Thymus (tissue), 11 donors: ENCODE measurements around the gene FHDC1. TPM values are rescaled to one million over a fixed set of nuclear protein-coding genes. Genes with fewer than 3 reads are reported as not detected.

Experiments used
- DNase-seq, 9 donors: peaks; one replicate each; pipeline ENCODE4 v3.0.0-alpha.2; 2013; ENCODE audit warnings: low spot score in 9 of 9, low read depth in 6 of 9, missing footprints in 1 of 9
- H3K27ac ChIP-seq, 2 donors: one replicate each; pipeline ENCODE4 v1.5.1; 2013; ENCODE audit warnings: control low read depth in 1 of 2, low read depth in 1 of 2, low read length in 1 of 2, mild to moderate bottlenecking in 1 of 2, moderate library complexity in 1 of 2
- H3K27me3 ChIP-seq, 2 donors: one replicate each; pipeline ENCODE4 v1.5.1; 2013; ENCODE audit warnings: low read length in 1 of 2; ENCODE audit not compliant: control insufficient read depth in 2 of 2, insufficient read depth in 1 of 2
- H3K36me3 ChIP-seq, 2 donors: one replicate each; pipeline ENCODE4 v1.5.1; 2013; ENCODE audit warnings: low read length in 1 of 2, mild to moderate bottlenecking in 1 of 2, moderate library complexity in 1 of 2; ENCODE audit not compliant: control insufficient read depth in 2 of 2, insufficient read depth in 2 of 2
- H3K4me1 ChIP-seq, 2 donors: one replicate each; pipeline ENCODE4 v1.5.1; 2013; ENCODE audit warnings: low read length in 2 of 2; ENCODE audit not compliant: control insufficient read depth in 2 of 2, insufficient read depth in 2 of 2
- H3K4me3 ChIP-seq, 2 donors: one replicate each; pipeline ENCODE4 v1.5.1; 2013; ENCODE audit warnings: low read length in 2 of 2, control low read depth in 1 of 2, mild to moderate bottlenecking in 1 of 2
- H3K9me3 ChIP-seq, 2 donors: one replicate each; pipeline ENCODE4 v1.5.1; 2013; ENCODE audit warnings: low read length in 1 of 2, mild to moderate bottlenecking in 1 of 2; ENCODE audit not compliant: control insufficient read depth in 2 of 2, insufficient read depth in 1 of 2
- WGBS: extraction: QIAGEN DNeasy Blood & Tissue Kit; methylation state at CpG from one replicate; pipeline ENCODE4 v1.1.7; 2013; 5-methylcytosine and 5-hydroxymethylcytosine counted together
- polyA plus RNA-seq: library from polyadenylated mRNA; stranded (reverse); fragments of 200-250 nt; gene quantifications from one replicate; pipeline ENCODE4 v1.2.3, GENCODE V29; 2013
- total RNA-seq: library from RNA; stranded (reverse); fragments of 120-200 nt; gene quantifications from one replicate; pipeline ENCODE4 v1.2.4, GENCODE V29; 2013
- donor health status: healthy.

FHDC1 gene
- total and polyA plus RNA-seq, 2 donors: 0.33 to 2.8 TPM

GRCh38 chr4:152992027-152992426 is 55.9 kb downstream of the FHDC1 start:
- WGBS: 97% methylated on average over 8 of the region's 8 CpGs
- no peak for DNase-seq
- Histone ChIP-seq H3K9me3 (no peaks in the 10 kb centered on the region), H3K27ac (no peak overlapping the region), H3K36me3 (no peaks in the 10 kb centered on the region), H3K27me3 (no peaks in the 10 kb centered on the region), H3K4me3 (no peak overlapping the region), H3K4me1 (peaks cover 8 to 23% of the 10 kb centered on the region in 2 donors)

DNA sequence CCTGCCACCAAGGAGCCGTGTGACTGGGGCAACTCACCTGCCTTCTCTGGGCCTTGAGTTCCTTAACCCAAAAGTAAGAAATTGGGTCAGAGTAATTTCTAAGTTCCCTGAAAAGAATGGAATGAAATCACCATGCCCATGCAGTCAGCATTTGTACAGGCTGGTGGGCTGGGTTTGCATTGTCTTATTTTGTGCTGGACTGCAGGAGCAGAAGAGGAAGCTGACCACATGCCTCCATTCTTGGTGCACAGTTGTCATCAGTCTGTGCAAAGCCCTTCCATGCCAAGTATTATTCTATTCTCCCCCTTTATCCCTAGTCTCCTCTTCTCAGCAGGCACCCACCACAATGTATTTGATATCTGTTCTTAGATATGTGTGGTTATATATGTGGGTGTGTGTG is 56.3 kb downstream of the FHDC1 start:
- Histone ChIP-seq H3K27me3 (no peaks in the 10 kb centered on the region), H3K9me3 (no peaks in the 10 kb centered on the region), H3K4me3 (no peak overlapping the region), H3K36me3 (no peaks in the 10 kb centered on the region), H3K27ac (no peak overlapping the region), H3K4me1 (peaks cover 8 to 23% of the 10 kb centered on the region in 2 donors)
- no peak for DNase-seq
- 97% methylated on average over 1 of the region's 1 CpG for WGBS

- 97% methylated on average over 3 of the region's 3 CpGs for WGBS
- H3K9me3 ChIP-seq: no peaks in the 10 kb centered on the region
Observed at GRCh38 chr4:152994038-152994437, 57.9 kb downstream of the FHDC1 start.

DNA sequence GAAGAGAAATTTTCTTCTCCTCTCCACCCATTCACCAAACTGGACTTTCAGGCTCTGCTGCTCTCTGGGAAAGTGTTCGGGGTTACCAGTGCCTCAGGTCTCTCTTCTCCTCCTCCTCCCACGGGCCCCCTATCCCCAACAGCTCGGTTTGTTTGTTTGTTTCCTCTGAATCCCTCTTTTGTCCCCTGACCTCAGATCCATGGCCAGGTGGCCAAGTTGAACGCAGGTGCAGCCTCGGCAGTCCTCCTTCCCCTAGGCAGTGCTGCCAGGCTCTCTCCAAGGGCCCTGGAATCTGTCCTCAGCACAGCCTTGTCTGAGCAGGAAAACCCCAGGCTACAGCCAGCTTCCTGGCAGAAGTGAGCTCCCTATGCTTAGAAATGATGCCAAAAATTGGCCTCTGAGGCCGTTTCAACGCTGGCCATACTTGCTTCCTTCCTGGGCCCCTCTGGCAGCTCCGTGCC is 60.0 kb downstream of the FHDC1 start:
- Histone ChIP-seq H3K27me3 (no peaks in the 10 kb centered on the region), H3K9me3 (no peaks in the 10 kb centered on the region), H3K4me1 (peaks cover 8 to 21% of the 10 kb centered on the region in 2 donors), H3K27ac (no peak overlapping the region), H3K36me3 (no peaks in the 10 kb centered on the region), H3K4me3 (no peak overlapping the region)
- DNase-seq: no peak
- 32% methylated on average over 8 of the region's 8 CpGs for WGBS

More at GRCh38 chr4:152994038-152994437, 57.9 kb downstream of the FHDC1 start:
- H3K4me3 ChIP-seq: no peak overlapping the region
- H3K27ac ChIP-seq: no peak overlapping the region
- H3K36me3 ChIP-seq: no peaks in the 10 kb centered on the region
- peaks cover 8 to 23% of the 10 kb centered on the region in 2 donors for H3K4me1 ChIP-seq
- no peaks in the 10 kb centered on the region for H3K27me3 ChIP-seq
- DNase-seq: no peak

GRCh38 chr4:152996672-152997071 is 60.5 kb downstream of the FHDC1 start:
- WGBS: 88% methylated on average over 6 of the region's 6 CpGs
- H3K4me3 ChIP-seq: no peak overlapping the region
- H3K4me1 ChIP-seq: peaks cover 2 to 19% of the 10 kb centered on the region in 2 donors
- no peak overlapping the region for H3K27ac ChIP-seq
- no peaks in the 10 kb centered on the region for H3K9me3 ChIP-seq
- no peak for DNase-seq
- no peaks in the 10 kb centered on the region for H3K27me3 ChIP-seq
- no peaks in the 10 kb centered on the region for H3K36me3 ChIP-seq

DNA sequence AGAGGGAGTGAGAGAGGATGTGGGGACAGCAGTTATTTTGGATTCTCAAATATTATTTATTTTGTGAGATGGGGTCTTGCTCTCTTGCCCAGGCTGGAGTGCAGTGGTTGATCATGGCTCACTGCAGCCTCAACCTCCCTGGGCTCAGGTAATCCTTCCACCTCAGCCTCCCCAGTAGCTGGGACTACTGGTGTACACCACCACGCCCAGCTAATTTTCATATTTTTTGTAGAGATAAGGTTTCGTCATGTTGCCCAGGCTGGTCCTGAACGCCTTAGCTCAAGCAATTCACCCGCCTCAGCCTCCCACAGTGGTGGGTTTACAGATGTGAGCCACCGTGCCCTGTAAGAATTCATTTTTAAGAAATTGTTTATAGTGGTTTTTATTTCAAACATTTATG is 61.2 kb downstream of the FHDC1 start:
- H3K4me1 ChIP-seq: peaks cover 0 to 16% of the 10 kb centered on the region in 2 donors
- no peaks in the 10 kb centered on the region for H3K27me3 ChIP-seq
- no peak for DNase-seq
- no peak overlapping the region for H3K27ac ChIP-seq
- no peaks in the 10 kb centered on the region for H3K9me3 ChIP-seq
- WGBS: 93% methylated on average over 5 of the region's 5 CpGs
- H3K4me3 ChIP-seq: no peak overlapping the region
- H3K36me3 ChIP-seq: no peaks in the 10 kb centered on the region

DNA sequence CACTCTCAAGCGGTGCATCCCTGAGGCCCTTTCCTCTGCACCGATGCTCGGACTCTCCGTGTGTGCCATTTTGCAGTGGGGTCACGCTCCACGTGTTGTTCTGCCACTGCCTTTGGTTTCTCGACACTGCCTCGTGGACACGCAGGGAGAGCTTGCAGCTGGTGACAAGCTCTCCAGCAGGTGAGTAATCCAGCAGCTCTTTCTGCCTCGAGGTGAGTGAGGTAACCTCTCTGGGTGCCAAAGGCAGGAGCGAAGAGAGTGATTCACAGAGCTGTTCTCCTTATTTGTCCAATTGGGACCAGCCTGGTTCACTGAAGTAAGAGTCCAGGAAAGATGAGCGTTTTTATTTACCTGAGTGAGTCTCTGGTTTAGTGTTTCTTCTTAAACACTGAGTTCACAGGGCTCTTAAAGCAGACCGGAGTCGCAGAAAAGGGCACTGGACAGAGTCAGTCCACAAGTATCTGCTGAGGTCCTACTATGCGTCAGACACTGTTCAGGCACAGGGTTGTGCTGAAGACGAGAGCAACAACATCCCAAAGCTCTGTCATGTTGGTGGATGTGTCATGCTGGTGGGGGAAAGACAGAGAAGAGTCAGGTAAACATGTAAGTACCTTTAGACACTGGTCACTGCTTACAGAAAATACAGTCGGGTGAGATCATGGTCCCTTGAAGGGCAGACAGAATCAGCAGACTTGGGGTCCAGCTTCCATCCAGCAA is 61.8 kb downstream of the FHDC1 start:
- Histone ChIP-seq H3K27me3 (no peaks in the 10 kb centered on the region), H3K4me3 (no peak overlapping the region), H3K9me3 (no peaks in the 10 kb centered on the region), H3K27ac (no peak overlapping the region), H3K4me1 (peaks cover 0 to 16% of the 10 kb centered on the region in 2 donors), H3K36me3 (no peaks in the 10 kb centered on the region)
- 96% methylated on average over 17 of the region's 17 CpGs for WGBS
- no peak for DNase-seq

DNA sequence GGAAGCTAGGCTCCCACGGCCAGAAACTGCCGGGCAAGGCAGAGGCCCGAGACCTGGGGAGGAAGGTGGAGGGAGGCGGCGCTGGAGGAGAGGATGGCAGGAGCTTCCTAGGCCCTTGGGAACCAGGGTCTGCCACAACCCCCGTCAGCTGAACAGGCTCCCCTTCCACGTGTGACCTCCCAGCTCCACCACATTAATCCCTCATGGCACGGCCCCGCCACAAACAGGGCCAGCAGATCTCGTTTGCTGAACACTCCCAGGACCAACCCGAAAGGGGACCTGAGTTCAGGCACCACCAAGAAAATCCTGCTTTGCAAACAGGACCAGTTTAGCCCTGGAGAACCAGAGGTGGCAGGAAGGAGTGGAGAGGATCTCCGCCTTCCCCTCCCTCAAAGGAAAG is 62.7 kb downstream of the FHDC1 start:
- H3K27ac ChIP-seq: no peak overlapping the region

DNA sequence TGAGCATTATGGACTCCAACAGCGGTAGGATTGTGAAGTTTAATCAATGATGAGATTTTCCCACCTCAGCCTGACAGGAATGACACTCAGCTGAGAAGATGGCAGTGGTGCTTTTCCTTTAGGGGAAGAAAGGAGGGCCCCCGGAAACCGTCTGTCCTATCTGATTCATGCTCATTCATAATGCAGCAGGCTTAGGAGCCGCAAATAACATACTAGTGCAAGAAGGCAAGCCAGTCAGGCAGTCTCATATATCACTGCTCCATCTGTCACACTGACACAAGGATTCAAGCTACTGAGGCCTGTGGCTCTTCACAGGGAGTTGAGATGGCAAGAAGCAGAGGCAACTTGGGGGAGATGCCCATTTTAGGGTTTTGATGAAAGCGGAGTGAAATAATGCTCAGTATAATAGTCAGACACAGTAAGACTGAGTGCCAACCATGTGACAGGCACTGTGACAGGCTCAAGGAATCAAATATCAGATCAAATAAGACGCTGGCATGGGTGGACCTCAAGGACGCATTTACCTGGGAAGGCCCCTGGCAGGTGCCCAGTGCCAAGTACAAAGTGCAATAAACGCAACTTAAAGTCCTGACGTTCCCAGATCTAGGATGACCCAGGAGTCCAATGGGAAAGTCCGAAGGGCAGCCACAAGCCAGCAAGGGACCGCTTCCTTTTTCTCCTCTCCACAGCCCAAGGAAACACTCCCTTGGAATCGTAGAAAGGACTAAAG is 63.4 kb downstream of the FHDC1 start:
- H3K27me3 ChIP-seq: no peaks in the 10 kb centered on the region
- peaks cover 0 to 16% of the 10 kb centered on the region in 2 donors for H3K4me1 ChIP-seq
- no peaks in the 10 kb centered on the region for H3K36me3 ChIP-seq
- whole genome bisulfite sequencing: 96% methylated on average over 12 of the region's 12 CpGs
- H3K4me3 ChIP-seq: no peak overlapping the region
- no peak for DNase-seq
- H3K27ac ChIP-seq: no peak overlapping the region
- H3K9me3 ChIP-seq: no peaks in the 10 kb centered on the region

More for the DNA sequence above, 62.7 kb downstream of the FHDC1 start:
- 98% methylated on average over 12 of the region's 12 CpGs for whole genome bisulfite sequencing
- peaks cover 0 to 16% of the 10 kb centered on the region in 2 donors for H3K4me1 ChIP-seq
- H3K36me3 ChIP-seq: no peaks in the 10 kb centered on the region
- DNase-seq: no peak
- H3K27me3 ChIP-seq: no peaks in the 10 kb centered on the region
- no peaks in the 10 kb centered on the region for H3K9me3 ChIP-seq
- H3K4me3 ChIP-seq: no peak overlapping the region
